HG03066 (cell line): Measurements from ENCODE around the gene HSP90AB1.
"Not testable (repeated sequence)": the region's sequence is repeated elsewhere in the genome, so short reads cannot be mapped to it uniquely, and the experiment has no call there.

Source experiments
- ATAC-seq: cut with Tn5 transposase; IDR thresholded peaks from one replicate; pipeline ENCODE4 v1.9.1; 2021; ENCODE audit warnings: low read depth; ENCODE audit not compliant: unreplicated experiment

HSP90AB1 gene

GRCh38 chr6:44221961-44222335, 25.0 kb upstream of the HSP90AB1 start:
- no peak for ATAC-seq

DNA sequence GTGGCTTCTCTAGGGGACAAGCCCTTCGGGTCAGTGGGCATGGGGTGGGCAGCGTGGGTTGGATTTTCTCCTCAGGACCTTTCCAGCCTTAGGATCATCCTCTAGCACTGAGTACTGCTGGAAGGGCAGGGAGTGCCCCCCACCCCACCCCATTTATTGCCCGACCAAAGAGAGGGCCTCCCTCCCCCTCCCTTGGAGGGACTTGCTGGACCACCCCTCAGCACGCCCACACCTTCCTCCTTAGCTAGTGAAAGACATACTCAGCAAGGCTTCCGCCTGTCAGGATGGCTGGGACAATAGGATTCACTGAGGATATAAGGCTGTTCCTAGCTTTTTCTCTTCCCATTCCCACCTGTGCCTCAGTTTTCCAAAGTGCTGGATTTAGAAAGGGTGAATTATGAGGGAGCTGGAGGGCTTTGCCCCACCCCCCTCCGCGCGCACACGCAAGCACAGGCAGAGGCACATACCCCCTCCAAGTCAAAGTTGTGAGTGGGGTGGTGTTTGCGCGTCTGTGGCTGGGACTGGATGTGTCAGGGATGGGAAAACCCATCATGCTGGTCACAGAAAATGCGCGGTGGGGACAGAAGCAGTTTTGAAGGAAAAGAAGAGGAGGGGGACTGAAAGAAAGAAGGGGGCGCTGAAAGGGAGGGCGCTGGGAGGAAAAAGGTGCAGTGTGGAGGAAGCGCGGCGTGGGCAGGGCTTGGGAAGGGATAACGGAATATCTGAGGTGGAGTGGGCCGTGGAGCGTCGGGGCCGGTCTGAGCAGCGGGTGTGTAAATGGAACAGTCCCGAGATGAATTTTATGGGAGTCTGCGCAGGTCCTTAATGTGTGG, 24.2 kb upstream of the HSP90AB1 start:
- ATAC-seq, result peak; percentile 2

GRCh38 chr6:44223319-44224028, 23.4 kb upstream of the HSP90AB1 start, which contains the start of gene SLC29A1:
SLC29A1 (plus strand) TSS chr6:44223595; CDS start chr6:44227314, 3,719 bp downstream.
- ATAC-seq, result peak; percentile 33

GRCh38 chr6:44224029-44224964, 22.6 kb upstream of the HSP90AB1 start:
- peak; percentile 8 for ATAC-seq

DNA sequence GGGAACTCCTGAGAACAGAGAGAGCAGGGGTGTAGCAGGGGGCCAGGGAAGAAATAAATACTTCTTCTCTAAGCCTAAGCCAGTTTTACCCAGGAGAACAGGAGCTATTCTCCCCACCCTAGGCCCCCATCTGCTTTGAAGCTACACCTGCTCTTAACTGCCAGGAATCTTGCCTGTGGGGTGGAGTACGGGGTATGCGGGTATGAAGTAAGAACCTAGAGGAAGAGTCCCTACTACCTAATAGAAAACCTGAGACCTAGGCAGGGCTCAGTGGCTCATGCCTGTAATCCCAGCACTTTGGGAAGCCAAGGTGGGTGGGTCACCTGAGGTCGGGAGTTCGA, 22.0 kb upstream of the HSP90AB1 start:
- no peak for ATAC-seq

GRCh38 chr6:44225579-44226325, 21.1 kb upstream of the HSP90AB1 start:
- no peak for ATAC-seq

DNA sequence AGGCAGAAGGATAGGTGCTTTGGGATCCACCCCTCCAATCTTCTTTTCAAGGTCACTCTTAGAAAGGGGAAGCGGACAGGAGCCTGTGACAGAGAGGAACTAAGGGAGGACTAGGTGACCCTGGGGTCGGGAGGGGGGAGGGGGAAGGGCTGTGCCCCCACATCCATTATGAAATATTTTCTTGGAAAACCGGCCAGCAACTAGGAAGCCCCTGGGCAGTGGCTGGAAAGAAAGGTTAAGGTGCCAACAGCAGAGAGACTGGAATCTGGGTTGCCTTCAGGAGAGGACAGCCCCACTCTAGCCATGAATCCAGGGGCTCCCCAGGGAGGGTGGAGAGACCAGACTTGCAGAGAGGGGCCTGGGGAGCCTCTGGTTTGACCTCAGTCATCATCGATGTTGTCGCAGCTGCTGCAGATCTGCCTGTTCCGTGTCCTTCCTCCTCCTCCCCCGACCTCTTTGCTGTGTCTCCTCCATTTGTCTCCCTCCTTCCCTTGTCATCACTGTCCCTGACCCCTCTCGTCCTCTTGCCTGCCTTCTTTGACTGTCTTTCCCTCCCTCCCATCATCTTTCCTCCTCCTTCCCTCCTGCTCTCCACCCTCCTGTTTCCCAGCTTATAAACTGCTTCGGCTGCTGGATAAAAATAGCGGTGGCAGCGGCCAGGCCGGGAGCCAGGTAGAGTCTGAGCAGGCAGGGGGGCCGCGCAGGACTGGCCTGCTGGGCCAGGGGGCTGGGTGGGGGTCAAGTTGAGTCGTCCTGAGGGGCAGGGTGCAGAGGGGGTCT, 20.3 kb upstream of the HSP90AB1 start:
- no peak for ATAC-seq

GRCh38 chr6:44227148-44227793, 19.6 kb upstream of the HSP90AB1 start:
- ATAC-seq, result no peak

DNA sequence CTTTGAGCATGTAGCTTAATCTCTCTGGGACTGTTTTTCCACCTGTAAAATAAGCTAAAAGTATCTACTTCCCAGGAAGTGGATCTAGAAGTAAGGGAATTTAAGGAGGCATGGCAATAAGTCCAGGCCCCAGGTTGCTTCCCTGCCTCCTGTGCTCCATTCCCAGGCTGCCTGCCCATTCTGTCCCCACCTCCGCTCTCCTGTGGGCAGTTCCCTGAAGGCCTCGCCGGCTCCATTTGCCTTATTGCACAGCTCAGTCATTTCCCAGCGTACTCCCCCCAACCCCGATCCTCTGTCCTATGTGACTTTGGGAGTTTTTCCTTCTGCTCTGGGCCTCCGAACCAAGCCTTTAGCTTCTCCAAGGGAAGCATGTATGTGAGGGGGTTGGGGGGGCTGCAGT, 18.9 kb upstream of the HSP90AB1 start:
- ATAC-seq, result no peak

- ATAC-seq, result no peak
These were observed 18.5 kb upstream of the HSP90AB1 start for GRCh38 chr6:44228433-44228832.

GRCh38 chr6:44228836-44229235, 18.1 kb upstream of the HSP90AB1 start:
- ATAC-seq, result no peak

DNA sequence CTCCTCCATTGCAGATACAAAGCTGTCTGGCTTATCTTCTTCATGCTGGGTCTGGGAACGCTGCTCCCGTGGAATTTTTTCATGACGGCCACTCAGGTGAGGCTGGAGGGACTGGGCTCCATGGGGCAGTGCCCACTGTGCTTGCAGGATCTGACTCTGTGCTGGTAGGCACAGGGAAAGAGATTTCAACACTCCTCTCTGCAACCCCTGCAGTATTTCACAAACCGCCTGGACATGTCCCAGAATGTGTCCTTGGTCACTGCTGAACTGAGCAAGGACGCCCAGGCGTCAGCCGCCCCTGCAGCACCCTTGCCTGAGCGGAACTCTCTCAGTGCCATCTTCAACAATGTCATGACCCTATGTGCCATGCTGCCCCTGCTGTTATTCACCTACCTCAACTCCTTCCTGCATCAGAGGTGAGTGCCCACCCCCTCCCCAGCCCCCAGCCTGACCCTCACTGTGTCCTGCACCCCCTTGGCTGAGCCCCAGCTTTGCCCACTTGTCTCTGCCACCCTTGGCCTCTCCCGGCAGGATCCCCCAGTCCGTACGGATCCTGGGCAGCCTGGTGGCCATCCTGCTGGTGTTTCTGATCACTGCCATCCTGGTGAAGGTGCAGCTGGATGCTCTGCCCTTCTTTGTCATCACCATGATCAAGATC, 17.4 kb upstream of the HSP90AB1 start:
- no peak for ATAC-seq

DNA sequence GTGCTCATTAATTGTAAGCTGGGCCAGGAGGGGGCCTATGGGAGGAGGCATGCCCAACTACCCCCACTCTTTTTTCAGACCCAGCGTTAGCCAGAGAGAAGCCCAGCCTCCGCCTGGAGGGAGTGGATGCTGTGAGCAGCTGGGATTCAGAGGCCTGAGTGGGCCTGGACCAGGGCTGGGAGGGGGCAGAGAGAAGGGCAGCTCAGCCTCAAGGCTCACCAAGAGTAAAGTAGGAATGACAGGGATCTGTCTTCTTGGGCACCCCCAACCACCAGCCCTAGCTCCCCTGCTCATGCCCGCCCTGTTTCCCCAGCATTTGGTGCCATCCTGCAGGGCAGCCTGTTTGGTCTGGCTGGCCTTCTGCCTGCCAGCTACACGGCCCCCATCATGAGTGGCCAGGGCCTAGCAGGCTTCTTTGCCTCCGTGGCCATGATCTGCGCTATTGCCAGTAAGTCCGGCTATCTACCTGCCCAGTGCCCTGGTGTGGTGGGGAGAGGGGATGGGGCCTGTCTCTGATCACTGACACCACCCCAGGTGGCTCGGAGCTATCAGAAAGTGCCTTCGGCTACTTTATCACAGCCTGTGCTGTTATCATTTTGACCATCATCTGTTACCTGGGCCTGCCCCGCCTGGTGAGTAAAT, 16.7 kb upstream of the HSP90AB1 start:
- no peak for ATAC-seq

- not testable (repeated sequence) for ATAC-seq
These were observed 15.5 kb upstream of the HSP90AB1 start for GRCh38 chr6:44231426-44231825.

DNA sequence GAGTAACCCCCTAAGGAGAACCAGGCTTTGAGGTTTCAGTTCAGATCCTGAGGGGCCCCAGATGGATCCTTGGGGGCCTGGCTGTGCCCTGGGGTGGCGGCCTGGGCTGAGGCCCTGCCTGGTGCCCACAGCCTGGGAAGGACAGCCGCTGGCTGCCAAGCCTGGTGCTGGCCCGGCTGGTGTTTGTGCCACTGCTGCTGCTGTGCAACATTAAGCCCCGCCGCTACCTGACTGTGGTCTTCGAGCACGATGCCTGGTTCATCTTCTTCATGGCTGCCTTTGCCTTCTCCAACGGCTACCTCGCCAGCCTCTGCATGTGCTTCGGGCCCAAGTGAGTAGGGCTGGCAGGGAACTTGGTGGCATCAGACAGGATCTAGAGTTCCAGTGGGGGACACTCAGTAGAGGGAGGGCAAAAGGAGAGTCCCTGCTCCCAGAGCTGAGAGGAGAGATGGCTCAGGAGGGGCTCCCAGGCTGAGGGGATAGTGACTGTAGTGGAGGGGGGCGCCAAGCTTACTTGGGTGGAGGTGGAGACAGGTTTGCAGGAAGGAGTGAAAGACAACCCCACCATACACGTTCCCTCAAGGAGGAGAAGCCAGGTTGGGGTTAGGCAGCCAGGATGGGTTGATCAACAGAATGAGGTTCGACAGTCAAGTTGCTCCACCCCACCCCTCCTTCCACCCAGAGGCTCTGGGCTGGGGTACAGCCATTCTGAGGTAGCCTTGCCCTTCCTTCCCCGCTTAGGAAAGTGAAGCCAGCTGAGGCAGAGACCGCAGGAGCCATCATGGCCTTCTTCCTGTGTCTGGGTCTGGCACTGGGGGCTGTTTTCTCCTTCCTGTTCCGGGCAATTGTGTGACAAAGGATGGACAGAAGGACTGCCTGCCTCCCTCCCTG, 14.0 kb upstream of the HSP90AB1 start:
- no peak for ATAC-seq

- ATAC-seq, result no peak
These were observed 13.3 kb upstream of the HSP90AB1 start for GRCh38 chr6:44233567-44234100.
